ENCODE data around the gene TP53BP2. TPM values are rescaled to one million over a fixed set of nuclear protein-coding genes. Genes with fewer than 3 reads are reported as not detected.

The TP53BP2 gene, protein sequence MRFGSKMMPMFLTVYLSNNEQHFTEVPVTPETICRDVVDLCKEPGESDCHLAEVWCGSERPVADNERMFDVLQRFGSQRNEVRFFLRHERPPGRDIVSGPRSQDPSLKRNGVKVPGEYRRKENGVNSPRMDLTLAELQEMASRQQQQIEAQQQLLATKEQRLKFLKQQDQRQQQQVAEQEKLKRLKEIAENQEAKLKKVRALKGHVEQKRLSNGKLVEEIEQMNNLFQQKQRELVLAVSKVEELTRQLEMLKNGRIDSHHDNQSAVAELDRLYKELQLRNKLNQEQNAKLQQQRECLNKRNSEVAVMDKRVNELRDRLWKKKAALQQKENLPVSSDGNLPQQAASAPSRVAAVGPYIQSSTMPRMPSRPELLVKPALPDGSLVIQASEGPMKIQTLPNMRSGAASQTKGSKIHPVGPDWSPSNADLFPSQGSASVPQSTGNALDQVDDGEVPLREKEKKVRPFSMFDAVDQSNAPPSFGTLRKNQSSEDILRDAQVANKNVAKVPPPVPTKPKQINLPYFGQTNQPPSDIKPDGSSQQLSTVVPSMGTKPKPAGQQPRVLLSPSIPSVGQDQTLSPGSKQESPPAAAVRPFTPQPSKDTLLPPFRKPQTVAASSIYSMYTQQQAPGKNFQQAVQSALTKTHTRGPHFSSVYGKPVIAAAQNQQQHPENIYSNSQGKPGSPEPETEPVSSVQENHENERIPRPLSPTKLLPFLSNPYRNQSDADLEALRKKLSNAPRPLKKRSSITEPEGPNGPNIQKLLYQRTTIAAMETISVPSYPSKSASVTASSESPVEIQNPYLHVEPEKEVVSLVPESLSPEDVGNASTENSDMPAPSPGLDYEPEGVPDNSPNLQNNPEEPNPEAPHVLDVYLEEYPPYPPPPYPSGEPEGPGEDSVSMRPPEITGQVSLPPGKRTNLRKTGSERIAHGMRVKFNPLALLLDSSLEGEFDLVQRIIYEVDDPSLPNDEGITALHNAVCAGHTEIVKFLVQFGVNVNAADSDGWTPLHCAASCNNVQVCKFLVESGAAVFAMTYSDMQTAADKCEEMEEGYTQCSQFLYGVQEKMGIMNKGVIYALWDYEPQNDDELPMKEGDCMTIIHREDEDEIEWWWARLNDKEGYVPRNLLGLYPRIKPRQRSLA
- total RNA-seq (2022; extraction: Qiagen RNA extraction; ENCODE audit: low read depth): 18.1 to 26.4 TPM (median 24.7 TPM) in 5 replicates

DNA sequence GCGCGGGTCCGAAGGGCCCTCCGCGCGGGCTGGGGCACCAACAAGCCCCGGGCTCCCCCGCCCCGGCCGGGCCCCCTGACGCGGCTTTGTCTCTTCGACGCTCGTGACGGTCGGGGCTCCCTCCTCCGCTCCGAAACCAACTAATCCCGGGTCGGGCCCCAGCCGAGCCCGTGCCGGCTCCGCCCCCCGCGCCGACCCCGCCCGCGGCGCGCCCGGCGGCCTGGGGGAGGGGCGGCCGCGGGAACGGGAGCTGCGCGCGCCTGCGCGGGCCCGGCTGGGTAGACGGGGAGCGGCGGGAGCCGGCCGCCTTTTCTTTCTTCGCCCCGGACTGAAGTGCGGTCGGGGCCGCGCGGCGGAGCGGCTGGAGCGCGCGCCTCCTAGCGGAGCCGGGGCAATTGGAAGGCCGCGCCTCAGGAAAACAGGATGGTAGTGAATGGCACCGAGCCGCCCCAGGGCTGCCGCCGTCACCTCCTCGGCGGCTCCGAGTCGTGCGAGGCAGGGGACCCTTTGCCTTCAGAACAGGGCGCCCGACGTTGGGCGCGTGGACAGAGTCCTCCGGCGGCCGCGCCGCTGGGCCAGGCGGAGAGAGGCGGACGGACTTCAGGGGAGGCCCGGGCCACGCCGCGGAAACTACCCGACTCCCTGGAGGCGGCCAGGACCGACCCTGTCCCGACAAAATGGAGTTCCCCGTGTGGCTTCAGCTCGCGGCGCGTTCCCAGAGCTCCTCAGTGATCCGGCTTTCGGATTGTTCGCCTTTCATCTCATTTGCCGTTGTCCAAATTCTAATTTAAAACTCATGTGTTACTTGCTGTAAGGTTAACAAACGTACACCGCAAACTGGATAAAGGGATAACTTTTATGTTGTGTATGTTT lies at the start of gene TP53BP2:
Gene TP53BP2 (minus strand): TSS at position 138 of the 873 bp plus-strand sequence. CDS start 267 bp downstream, outside the sequence.

Other genes with a start within 250 kb of the TP53BP2 start
- gene CAPN8, start 180.2 kb downstream of the TP53BP2 start, total RNA-seq (2022; extraction: Qiagen RNA extraction; ENCODE audit: low read depth): 0.91 to 1.5 TPM (median 1.1 TPM) in 5 replicates
- 395 to 429 TPM (median 404 TPM) in 5 replicates for gene CAPN2, start 133.4 kb downstream of the TP53BP2 start, total RNA-seq (2022; extraction: Qiagen RNA extraction; ENCODE audit: low read depth)

Measured in A549 treated with GW870086 at 1 μM for 4 hours (cell line).